ENCODE measurements around the gene RDH13.
"Not testable (repeated sequence)": the region's sequence is repeated elsewhere in the genome, so short reads cannot be mapped to it uniquely, and the experiment has no call there.

The RDH13 gene

DNA sequence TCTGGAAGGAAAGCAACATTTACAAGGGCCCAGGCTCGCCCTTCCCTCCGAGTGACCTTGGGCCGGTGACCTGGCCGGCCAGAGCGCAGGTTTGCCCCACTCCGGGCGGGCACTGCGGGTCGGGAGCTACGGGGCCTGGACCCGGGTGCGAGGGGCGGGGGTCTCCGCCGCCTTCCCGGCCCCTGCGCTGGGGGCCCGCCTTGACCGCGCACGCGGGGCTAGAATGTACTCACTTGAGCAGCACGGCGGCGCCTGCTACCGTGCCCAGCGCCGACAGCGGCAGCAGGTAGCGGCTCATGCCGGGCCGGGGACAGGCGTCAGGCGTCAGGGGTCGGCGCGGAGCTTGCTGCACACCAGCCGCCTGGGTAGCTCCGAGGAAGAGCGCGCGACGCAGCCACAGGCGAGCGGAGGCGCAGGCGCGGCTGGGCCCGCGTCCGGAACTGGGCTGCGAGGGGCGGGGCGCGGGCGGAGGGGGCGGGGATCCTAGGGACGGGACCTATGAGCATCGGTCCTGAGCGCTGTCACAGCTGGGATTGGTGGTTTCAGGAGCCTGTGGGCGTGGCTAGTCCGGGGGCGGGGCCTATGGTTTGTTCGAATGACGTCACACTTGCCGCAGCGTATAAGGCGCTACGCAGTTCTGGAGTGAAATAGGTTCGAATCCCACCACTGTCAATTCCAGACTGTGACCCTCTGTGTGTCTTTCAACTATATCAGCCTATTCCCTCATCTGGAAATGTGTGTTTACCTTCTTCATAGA is at the start of gene RDH13:
RDH13 (minus strand) TSS at position 414 of the 757 bp plus-strand sequence; CDS start at position 298, 116 bp downstream.
- DNase-seq: peak; percentile 93

DNA sequence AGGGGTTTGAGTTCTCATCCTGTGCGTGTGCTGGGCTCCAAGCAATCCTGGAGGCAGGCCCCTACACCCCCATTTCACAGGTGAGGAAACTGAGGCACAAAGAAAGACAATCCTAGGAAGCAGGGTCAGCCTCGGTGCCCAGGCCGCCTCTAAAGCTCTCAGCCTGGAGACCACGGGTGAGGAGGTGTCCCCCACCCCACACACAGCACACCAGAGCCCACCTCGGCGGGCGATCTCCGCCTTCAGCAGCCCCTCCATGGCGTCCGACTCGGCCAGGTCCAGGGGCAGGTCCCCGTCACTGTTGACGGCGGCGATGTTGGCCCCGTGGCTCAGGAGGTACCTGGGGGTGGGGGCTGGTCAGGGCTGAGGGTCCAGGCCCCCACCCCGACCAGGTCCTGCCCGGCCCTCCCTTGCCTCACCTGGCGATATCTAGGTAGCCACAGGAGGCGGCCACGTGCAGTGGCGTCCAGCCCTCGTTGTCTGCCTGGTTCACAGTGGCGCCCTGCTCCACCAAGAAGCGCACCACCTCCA is 49.4 kb upstream of the RDH13 start:
- DNase-seq: no peak

GRCh38 chr19:55111238-55111831 is 48.4 kb upstream of the RDH13 start:
- no peak for DNase-seq

- no peak for DNase-seq
Measured at GRCh38 chr19:55109527-55110291, 46.8 kb upstream of the RDH13 start.

DNA sequence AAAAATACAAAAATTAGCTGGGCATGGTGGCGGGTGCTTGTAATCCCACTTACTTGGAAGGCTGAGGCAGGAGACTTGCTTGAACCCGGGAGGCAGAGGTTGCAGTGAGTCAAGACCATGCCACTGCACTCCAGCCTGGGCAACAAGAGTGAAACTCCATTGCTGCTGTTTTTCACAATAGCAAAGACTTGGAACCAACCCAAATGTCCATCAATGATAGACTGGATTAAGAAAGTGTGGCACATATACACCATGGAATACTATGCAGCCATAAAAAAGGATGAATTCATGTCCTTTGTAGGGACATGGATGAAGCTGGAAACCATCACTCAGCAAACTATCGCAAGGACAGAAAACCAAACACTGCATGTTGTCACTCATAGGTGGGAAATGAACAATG is 44.3 kb upstream of the RDH13 start:
- DNase-seq: not testable (repeated sequence)

GRCh38 chr19:55106591-55106990 is 43.6 kb upstream of the RDH13 start:
- DNase-seq: no peak

GRCh38 chr19:55105237-55105636 is 42.3 kb upstream of the RDH13 start:
- DNase-seq: no peak

GRCh38 chr19:55103190-55103589 is 40.2 kb upstream of the RDH13 start:
- no peak for DNase-seq

DNA sequence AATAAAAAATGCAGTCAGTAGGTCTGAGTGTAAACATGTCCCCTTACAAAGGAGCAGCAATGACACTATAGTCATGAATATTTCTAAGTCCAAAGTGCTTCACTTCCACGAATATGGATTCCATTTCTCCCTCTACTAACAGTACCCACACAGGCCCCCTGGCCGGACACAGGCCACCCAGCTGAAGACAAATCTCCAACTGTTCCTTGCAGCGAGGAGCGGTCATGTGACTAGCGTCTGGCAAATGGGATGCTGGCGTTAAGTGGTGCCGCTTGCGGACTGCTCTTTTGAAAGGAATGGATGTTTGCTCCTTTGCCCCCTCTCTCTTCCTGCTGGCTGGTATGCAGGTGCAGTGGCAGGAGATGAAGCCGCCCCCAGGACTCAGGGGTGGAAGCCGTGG is 38.3 kb upstream of the RDH13 start:
- no peak for DNase-seq

- DNase-seq: no peak
Measured at GRCh38 chr19:55099557-55100506, 36.9 kb upstream of the RDH13 start.

- DNase-seq: no peak
Measured at GRCh38 chr19:55098716-55099556, 36.0 kb upstream of the RDH13 start.

DNA sequence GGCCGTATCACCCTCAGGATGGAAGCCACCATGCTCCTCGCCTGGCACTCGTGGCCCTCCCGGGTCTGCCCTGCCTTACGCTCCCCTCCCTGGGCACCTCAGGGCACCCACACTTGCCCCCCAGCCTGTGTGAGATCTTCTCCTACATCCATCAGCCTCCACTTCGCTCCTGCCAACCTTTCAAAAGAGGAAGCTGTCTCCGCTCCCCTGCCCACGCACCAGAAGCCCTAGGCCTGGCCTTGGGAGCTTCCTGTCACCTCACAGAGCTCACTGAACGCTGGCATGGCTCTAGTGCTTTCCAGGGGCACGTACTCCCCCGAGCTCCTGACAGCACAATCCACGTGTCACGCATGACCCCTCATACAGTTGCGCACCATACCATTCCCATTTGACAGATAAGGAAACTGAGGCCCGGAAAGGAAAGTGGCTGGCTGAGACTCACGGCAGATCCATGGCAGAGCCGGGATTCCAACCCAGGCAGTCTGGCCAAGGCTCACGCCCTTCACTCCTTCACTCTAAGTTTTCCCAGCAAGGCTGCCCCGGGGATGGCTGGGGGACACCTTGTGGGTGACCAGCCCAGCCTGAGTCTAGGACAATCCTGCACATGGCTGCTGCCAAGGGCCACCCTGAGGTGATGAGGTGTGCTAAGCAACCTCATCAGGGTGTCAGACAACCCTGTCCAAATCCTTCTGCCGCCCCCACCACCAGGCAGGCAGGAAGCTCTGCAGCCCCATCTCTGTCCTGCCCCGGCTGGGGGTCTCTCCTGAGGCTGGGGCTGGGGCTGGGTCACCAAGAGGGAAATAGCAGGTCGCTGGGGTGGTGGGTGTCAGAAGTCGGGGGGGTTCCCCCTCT is 35.1 kb upstream of the RDH13 start:
- DNase-seq: no peak

DNA sequence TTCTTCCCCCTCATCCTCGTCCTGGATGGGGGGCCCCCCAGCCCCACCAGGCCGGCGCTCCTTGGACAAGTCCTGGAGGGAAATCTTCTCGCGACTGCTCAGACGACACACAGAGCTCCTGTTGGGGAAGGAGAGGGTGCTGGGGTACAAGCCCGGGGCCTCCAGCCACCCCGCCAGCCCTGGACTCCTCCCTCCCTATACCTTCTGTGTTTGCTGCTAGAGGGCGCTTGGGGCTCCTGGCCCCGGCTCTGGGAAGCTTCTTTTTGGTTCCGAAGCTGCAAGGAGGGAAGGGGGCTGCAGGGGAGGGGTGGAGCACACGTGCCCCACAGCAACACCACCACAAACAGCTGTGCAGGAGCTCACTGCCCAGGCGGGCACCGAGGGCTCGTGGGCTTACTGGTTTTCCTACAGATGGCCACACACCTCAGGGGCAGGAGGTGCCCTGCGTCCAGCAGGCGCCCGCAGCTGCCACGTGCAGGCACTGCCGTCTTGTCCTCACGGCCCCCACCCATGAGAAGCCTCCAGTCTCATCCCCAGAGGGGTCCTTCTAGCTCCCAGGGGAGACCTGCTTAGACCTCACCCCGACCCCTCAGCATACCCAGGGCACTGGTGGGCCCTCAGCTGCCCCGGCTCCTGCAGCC is 33.2 kb upstream of the RDH13 start:
- no peak for DNase-seq

GRCh38 chr19:55095260-55096060 is 32.5 kb upstream of the RDH13 start:
- DNase-seq: no peak

- no peak for DNase-seq
Measured at GRCh38 chr19:55094456-55095259, 31.7 kb upstream of the RDH13 start.

- no peak for DNase-seq
Measured at GRCh38 chr19:55092423-55093318, 29.7 kb upstream of the RDH13 start.

- no peak for DNase-seq
Measured at GRCh38 chr19:55091955-55092354, 29.0 kb upstream of the RDH13 start.
